Uterus (tissue), 4 donors: ENCODE measurements around the gene HS3ST2. TPM values are rescaled to one million over a fixed set of nuclear protein-coding genes. Genes with fewer than 3 reads are reported as not detected.

Source experiments
- DNase-seq, 2 donors: peaks; one replicate each; pipeline ENCODE4 v3.0.0-alpha.2; 2019 to 2020
- H3K27ac ChIP-seq, 2 donors: fragments of 200-600 bp; sonication (generic); 1 replicate in 1 of 2; 2 replicates in 1 of 2; pipeline ENCODE4 v1.5.1; 2016 to 2018
- H3K27me3 ChIP-seq, 2 donors: fragments of 200-600 bp; sonication (generic); one replicate each; pipeline ENCODE4 v1.5.1; 2018 to 2019; ENCODE audit warnings: control low read depth in 1 of 2
- H3K36me3 ChIP-seq, 2 donors: fragments of 200-600 bp; sonication (generic); one replicate each; pipeline ENCODE4 v1.5.1; 2019; ENCODE audit warnings: control low read depth in 1 of 2
- H3K4me1 ChIP-seq, 2 donors: fragments of 200-600 bp; sonication (generic); one replicate each; pipeline ENCODE4 v1.5.1; 2018 to 2019; ENCODE audit warnings: control low read depth in 1 of 2
- H3K4me3 ChIP-seq, 2 donors: fragments of 200-600 bp; sonication (generic); 1 replicate in 1 of 2; 2 replicates in 1 of 2; pipeline ENCODE4 v1.5.1; 2018 to 2019; ENCODE audit warnings: mild to moderate bottlenecking in 1 of 2
- H3K9me3 ChIP-seq, 2 donors: fragments of 200-600 bp; sonication (generic); one replicate each; pipeline ENCODE4 v1.5.1; 2019; ENCODE audit warnings: control low read depth in 1 of 2
- POLR2A ChIP-seq, 2 donors: fragments of 450-650 bp; IDR thresholded peaks; one replicate each; pipeline ENCODE4 v1.6.1; 2016; ENCODE audit warnings: antibody characterized with exemption in 2 of 2, mild to moderate bottlenecking in 1 of 2, moderate library complexity in 1 of 2
- intact Hi-C: fragments of 100-400 bp; cut with DNase I; formaldehyde crosslinking; loops from one replicate; pipeline ENCODE4 v1.15.1; 2023; ENCODE audit warnings: low total_unique reads
- total RNA-seq, 4 donors: library from RNA; depleted of rRNA in 3 of 4; stranded (reverse); fragments of >200 nt in 3 of 4; gene quantifications; one replicate each; pipeline versions ENCODE4 v1.1.0 to v1.2.4, GENCODE V29; 2014 to 2023
- TF ChIP-seq, protein P1 (sequence below), 4 experiments: fragments of 200-600 bp in 2 of 4; fragments of 450-650 bp in 2 of 4; sonication (generic) in 2 of 4; IDR thresholded peaks; one replicate each; pipeline ENCODE4 v1.5.1; 2016 to 2019; ENCODE audit warnings: antibody characterized with exemption in 4 of 4, mild to moderate bottlenecking in 2 of 4, moderate library complexity in 1 of 4
- donor health status: DM: yes; HTN: yes; CAD: no.

The HS3ST2 gene
- total RNA-seq, 4 donors from 2014 or later = 1.2 TPM; not detected in 3

DNA sequence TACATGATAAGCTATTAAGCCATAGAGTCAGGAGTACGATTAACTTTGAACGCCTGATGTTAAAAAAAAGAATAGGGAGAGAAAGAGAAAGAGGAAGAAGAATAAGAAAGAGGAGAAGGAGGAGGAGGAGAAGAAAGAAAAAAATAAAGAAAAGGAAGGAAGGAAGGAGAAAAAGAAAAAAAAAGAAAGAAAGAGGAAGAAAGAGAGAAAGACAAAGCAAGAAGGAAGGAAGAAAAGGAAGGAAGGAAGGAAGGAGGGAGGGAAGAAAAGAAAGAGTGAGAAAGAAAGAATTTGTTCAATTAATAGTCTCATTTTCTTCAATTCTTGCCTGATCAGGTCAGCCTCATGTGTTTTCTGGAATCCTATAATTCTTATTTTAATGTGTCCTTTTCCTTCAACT lies 33.7 kb downstream of the HS3ST2 start:
- Histone ChIP-seq H3K4me3 (no peak overlapping the region), H3K27ac (no peak overlapping the region), H3K36me3 (no peaks in the 10 kb centered on the region), H3K4me1 (no peaks in the 10 kb centered on the region), H3K9me3 (no peaks in the 10 kb centered on the region), H3K27me3 (no peaks in the 10 kb centered on the region)
- no peak for DNase-seq
- TF ChIP-seq POLR2A (IDR thresholded peaks at IDR 0.05) = no peak
- TF ChIP-seq, protein P1, sequence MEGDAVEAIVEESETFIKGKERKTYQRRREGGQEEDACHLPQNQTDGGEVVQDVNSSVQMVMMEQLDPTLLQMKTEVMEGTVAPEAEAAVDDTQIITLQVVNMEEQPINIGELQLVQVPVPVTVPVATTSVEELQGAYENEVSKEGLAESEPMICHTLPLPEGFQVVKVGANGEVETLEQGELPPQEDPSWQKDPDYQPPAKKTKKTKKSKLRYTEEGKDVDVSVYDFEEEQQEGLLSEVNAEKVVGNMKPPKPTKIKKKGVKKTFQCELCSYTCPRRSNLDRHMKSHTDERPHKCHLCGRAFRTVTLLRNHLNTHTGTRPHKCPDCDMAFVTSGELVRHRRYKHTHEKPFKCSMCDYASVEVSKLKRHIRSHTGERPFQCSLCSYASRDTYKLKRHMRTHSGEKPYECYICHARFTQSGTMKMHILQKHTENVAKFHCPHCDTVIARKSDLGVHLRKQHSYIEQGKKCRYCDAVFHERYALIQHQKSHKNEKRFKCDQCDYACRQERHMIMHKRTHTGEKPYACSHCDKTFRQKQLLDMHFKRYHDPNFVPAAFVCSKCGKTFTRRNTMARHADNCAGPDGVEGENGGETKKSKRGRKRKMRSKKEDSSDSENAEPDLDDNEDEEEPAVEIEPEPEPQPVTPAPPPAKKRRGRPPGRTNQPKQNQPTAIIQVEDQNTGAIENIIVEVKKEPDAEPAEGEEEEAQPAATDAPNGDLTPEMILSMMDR (IDR thresholded peaks at IDR 0.05) = no peak
- intact Hi-C loops = no loop called here

DNA sequence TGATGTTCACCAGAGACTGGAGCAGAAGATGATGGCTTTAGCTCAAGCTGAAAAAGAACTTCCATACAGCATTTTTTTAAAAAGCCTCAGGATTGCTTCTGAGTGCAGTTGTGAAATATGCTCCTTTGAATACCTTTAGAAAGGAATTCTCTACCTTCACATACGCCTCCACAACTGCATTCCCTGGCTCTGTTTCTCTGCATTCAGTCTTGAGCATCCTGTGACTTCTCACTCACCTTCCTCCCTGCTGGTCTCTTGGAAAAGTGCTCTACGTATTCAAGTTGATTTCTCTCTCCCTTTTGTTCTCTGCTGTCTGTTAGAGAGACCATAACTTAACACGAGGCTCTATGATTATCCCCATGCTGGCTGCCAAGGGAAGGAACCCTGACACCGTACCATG lies 34.5 kb downstream of the HS3ST2 start:
- H3K36me3 ChIP-seq = no peaks in the 10 kb centered on the region
- no peak overlapping the region for H3K4me3 ChIP-seq
- TF ChIP-seq, protein P1 (IDR thresholded peaks at IDR 0.05) = no peak
- TF ChIP-seq POLR2A (IDR thresholded peaks at IDR 0.05) = no peak
- H3K27me3 ChIP-seq = no peaks in the 10 kb centered on the region
- intact Hi-C loops = no loop called here
- no peaks in the 10 kb centered on the region for H3K9me3 ChIP-seq
- no peak overlapping the region for H3K27ac ChIP-seq
- H3K4me1 ChIP-seq = no peaks in the 10 kb centered on the region
- no peak for DNase-seq

DNA sequence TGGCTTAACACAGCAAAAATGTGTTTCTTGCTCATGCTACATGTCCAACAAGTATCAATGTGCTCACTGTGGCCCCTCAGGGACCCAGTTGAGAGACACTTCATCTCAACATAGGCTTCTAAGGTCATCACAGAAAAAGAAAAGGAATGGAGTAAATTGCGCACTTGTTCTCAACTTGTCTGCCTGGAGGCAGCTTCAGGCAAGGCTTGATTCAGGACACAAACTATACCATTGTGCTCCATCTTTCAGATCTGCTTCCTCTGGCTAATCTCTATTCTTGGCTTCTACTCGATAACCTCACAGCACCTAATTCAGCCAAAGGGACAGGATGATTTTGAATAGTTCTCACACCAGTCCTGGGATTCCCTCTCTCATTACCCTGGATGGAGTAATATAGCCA lies 35.6 kb downstream of the HS3ST2 start:
- Histone ChIP-seq H3K27ac (no peak overlapping the region), H3K4me3 (no peak overlapping the region), H3K4me1 (no peaks in the 10 kb centered on the region), H3K27me3 (no peaks in the 10 kb centered on the region), H3K9me3 (no peaks in the 10 kb centered on the region), H3K36me3 (no peaks in the 10 kb centered on the region)
- DNase-seq = no peak
- TF ChIP-seq, protein P1 (IDR thresholded peaks at IDR 0.05) = no peak
- no peak for TF ChIP-seq POLR2A (IDR thresholded peaks at IDR 0.05)
- intact Hi-C loops = no loop called here

DNA sequence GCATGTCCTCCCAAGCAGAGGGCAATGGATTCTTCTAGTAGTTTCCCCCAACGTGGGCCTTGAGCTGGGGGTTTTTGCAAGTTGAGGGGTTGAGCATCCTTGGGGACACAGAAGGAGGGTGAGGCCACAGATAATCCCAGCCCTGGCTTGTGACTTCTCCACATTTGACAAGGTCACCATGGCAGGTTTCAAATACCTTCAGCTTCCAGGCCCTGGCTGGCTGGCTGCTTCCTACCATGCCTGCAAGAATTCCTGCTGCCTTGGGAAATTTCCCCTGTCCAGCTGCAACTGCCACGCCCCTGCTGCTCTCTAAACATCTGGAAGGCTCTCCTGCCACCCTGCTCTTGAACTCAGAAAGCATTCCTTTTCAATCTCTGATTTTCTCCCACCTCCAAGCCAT lies 41.3 kb downstream of the HS3ST2 start:
- no peaks in the 10 kb centered on the region for H3K4me1 ChIP-seq
- H3K27ac ChIP-seq = no peak overlapping the region
- H3K4me3 ChIP-seq = no peak overlapping the region
- no peak for DNase-seq
- TF ChIP-seq, protein P1 (IDR thresholded peaks at IDR 0.05) = no peak
- TF ChIP-seq POLR2A (IDR thresholded peaks at IDR 0.05) = no peak
- no peaks in the 10 kb centered on the region for H3K36me3 ChIP-seq
- intact Hi-C loops = no loop called here
- no peaks in the 10 kb centered on the region for H3K9me3 ChIP-seq
- H3K27me3 ChIP-seq = no peaks in the 10 kb centered on the region

DNA sequence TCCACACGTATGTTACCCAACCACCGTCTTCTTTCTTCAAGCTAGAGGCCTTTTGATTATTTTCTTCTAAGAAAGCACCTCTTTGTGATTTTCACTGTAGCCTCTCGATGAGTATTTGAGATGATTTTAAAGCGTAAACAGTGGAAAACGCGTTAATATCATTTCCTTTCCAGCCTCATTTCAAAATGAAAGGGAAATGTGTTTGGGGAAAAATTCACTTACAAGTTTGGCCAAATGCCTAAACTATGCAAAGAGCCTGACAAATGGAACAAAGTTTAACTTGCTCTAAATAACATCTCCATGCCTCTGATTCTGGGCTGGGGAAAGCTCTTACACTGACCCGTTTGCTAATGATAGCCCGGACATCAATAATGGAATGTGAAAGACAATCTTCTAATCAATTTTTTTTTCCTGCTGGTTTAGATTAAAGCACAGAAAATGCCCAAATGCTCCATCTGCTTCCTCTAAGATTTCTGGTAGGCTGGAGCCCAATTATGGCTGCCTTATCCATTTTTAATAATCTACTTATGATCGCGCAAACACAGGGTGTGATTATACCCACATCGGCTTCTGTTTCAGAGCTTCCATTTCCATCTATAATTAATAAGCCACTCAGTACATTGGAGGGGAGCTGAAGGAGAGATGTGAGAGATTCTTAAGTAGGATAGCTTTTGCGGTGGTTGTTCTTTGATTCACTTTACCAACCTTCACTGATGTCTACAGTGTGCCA lies 43.5 kb downstream of the HS3ST2 start:
- Histone ChIP-seq H3K36me3 (no peaks in the 10 kb centered on the region), H3K27me3 (no peaks in the 10 kb centered on the region), H3K27ac (no peak overlapping the region), H3K4me1 (no peaks in the 10 kb centered on the region), H3K4me3 (no peak overlapping the region), H3K9me3 (no peaks in the 10 kb centered on the region)
- no peak for TF ChIP-seq POLR2A (IDR thresholded peaks at IDR 0.05)
- TF ChIP-seq, protein P1 (IDR thresholded peaks at IDR 0.05) = no peak
- intact Hi-C loops = no loop called here
- no peak for DNase-seq
